PFSK-1 (cell line): Measurements from ENCODE around the gene MAPRE3.

ENCODE experiments used
- FOXP2 ChIP-seq: optimal IDR thresholded peaks from 2 replicates; pipeline ENCODE3; 2011; ENCODE audit warnings: borderline replicate concordance, control low read depth, inconsistent platforms; ENCODE audit not compliant: insufficient read depth; ENCODE audit errors: extremely low read length, extremely low read depth
- POLR2AphosphoS5 ChIP-seq: IDR thresholded peaks from 2 replicates; pipeline ENCODE4 v1.6.1; 2012; ENCODE audit warnings: low read depth, mild to moderate bottlenecking, control low read depth, low read length, moderate library complexity
- REST ChIP-seq, 2 experiments: IDR thresholded peaks; 2 replicates each; pipeline versions ENCODE4 v1.6.1 to v1.8.0; 2011 to 2012; ENCODE audit warnings: low read depth in 2 of 2, low read length in 2 of 2, control low read depth in 1 of 2, inconsistent platforms in 1 of 2, mild to moderate bottlenecking in 1 of 2, moderate library complexity in 1 of 2; ENCODE audit not compliant: insufficient read depth in 1 of 2
- SIN3A ChIP-seq: IDR thresholded peaks from 2 replicates; pipeline ENCODE4 v1.6.1; 2012; ENCODE audit warnings: mild to moderate bottlenecking, low read length, moderate library complexity, borderline replicate concordance; ENCODE audit not compliant: insufficient read depth
- TAF1 ChIP-seq: IDR thresholded peaks from 2 replicates; pipeline ENCODE4 v1.6.1; 2012; ENCODE audit warnings: low read length, control low read depth, borderline replicate concordance; ENCODE audit not compliant: insufficient read depth

- no peak for TF ChIP-seq REST (IDR thresholded peaks at IDR 0.05; ENCODE audit: insufficient read depth in 1 of 2, low read depth in 2 of 2, low read length in 2 of 2)
- no peak for TF ChIP-seq SIN3A
- no peak for TF ChIP-seq POLR2AphosphoS5
- no peak for TF ChIP-seq TAF1
- TF ChIP-seq FOXP2, result no peak
Observed at GRCh38 chr2:27067385-27067784, 96.9 kb downstream of the MAPRE3 start.
